COLO829 (cell line): ENCODE measurements around the gene MED7.
A peak's percentile ranks its signal among the peaks of the same experiment; 100 is the strongest.
"Not testable (repeated sequence)": the region's sequence is repeated elsewhere in the genome, so short reads cannot be mapped to it uniquely, and the experiment has no call there.

Experiments used
- DNase-seq: peaks from one replicate; pipeline ENCODE4 v3.0.0; 2012; ENCODE audit warnings: low spot score

The MED7 gene

GRCh38 chr5:157142317-157143126, at the start of gene MED7:
MED7 (minus strand) TSS chr5:157142865; CDS start chr5:157139431, 3,434 bp downstream.
- peak; percentile 97 for DNase-seq

- no peak for DNase-seq
Measured at GRCh38 chr5:157189223-157189622, 46.6 kb upstream of the MED7 start.

GRCh38 chr5:157188270-157188669, 45.6 kb upstream of the MED7 start:
- DNase-seq = no peak

- no peak for DNase-seq
Measured at GRCh38 chr5:157187046-157187754, 44.5 kb upstream of the MED7 start.

- no peak for DNase-seq
Measured at GRCh38 chr5:157186309-157187045, 43.8 kb upstream of the MED7 start.

- not testable (repeated sequence) for DNase-seq
Measured at GRCh38 chr5:157185122-157185521, 42.5 kb upstream of the MED7 start.

- DNase-seq = no peak
Measured at GRCh38 chr5:157184117-157184670, 41.5 kb upstream of the MED7 start.

- no peak for DNase-seq
Measured at GRCh38 chr5:157182143-157182757, 39.6 kb upstream of the MED7 start.

- DNase-seq = no peak
Measured at GRCh38 chr5:157180374-157181264, 38.0 kb upstream of the MED7 start, which contains the start of gene ITK. ITK (plus strand) TSS chr5:157180840; CDS start chr5:157180978, 138 bp downstream.

GRCh38 chr5:157178966-157179365, 36.3 kb upstream of the MED7 start:
- no peak for DNase-seq

- no peak for DNase-seq
Measured at GRCh38 chr5:157177953-157178352, 35.3 kb upstream of the MED7 start.

GRCh38 chr5:157175071-157175612, 32.5 kb upstream of the MED7 start:
- no peak for DNase-seq

GRCh38 chr5:157172403-157172802, 29.7 kb upstream of the MED7 start:
- DNase-seq = peak; percentile 27

- no peak for DNase-seq
Measured at GRCh38 chr5:157168286-157168685, 25.6 kb upstream of the MED7 start.

- no peak for DNase-seq
Measured at GRCh38 chr5:157167214-157167621, 24.6 kb upstream of the MED7 start.

GRCh38 chr5:157166214-157167213, 23.8 kb upstream of the MED7 start, which contains the start of gene GARIN3:
GARIN3 (minus strand) TSS chr5:157166264; CDS start chr5:157166168, 96 bp downstream.
- DNase-seq = no peak

- no peak for DNase-seq
Measured at GRCh38 chr5:157165668-157166067, 23.0 kb upstream of the MED7 start.

GRCh38 chr5:157165261-157165660, 22.6 kb upstream of the MED7 start:
- no peak for DNase-seq

GRCh38 chr5:157164521-157164920, 21.9 kb upstream of the MED7 start:
- DNase-seq = no peak
